Colonic mucosa (tissue), 4 donors: ENCODE results near the gene TATDN2. TPM values are rescaled to one million over a fixed set of nuclear protein-coding genes. Genes with fewer than 3 reads are reported as not detected.

Experiments used
- DNase-seq: peaks from one replicate; pipeline ENCODE4 v3.0.0-alpha.2; 2020
- H3K27ac ChIP-seq: fragments of 200-600 bp; one replicate; pipeline ENCODE4 v1.8.0; 2021
- H3K27me3 ChIP-seq: fragments of 200-600 bp; one replicate; pipeline ENCODE4 v1.8.0; 2021
- H3K36me3 ChIP-seq: fragments of 200-600 bp; one replicate; pipeline ENCODE4 v1.8.0; 2021
- H3K4me1 ChIP-seq: fragments of 200-600 bp; one replicate; pipeline ENCODE4 v1.8.0; 2021; ENCODE audit warnings: mild to moderate bottlenecking
- H3K4me3 ChIP-seq: fragments of 200-600 bp; one replicate; pipeline ENCODE4 v1.8.0; 2021
- H3K9ac ChIP-seq, 2 donors: one replicate each; pipeline ENCODE4 v1.7.0; 2013; ENCODE audit warnings: control low read depth in 2 of 2, low read depth in 2 of 2, low read length in 2 of 2
- H3K9me3 ChIP-seq: fragments of 200-600 bp; one replicate; pipeline ENCODE4 v1.8.0; 2021
- intact Hi-C: fragments of 100-400 bp; cut with DNase I; formaldehyde crosslinking; loops from one replicate; pipeline ENCODE4 v1.14.1; 2022
- total RNA-seq, 2 donors: library from RNA; stranded (reverse); fragmentation: NEBNext Ultra II Directional in 1 of 2; extraction: Animal tissue kit (Norgen Biotek cat#: 25700) in 1 of 2; gene quantifications; one replicate each; pipeline ENCODE4 v1.2.1, GENCODE V29; 2021
- TF ChIP-seq, protein P1 (sequence below): fragments of 200-600 bp; IDR thresholded peaks from one replicate; pipeline ENCODE4 v1.8.0; 2022; ENCODE audit warnings: antibody characterized with exemption, mild to moderate bottlenecking
- donor health status: healthy.
- donor health status: DM: no; HTN: no; CAD: no.
- donor health status: DM: no; HTN: no; CAD: no.

TATDN2 gene
- total RNA-seq, 2 donors from 2014 or later, result 28.9 to 35.3 TPM

DNA sequence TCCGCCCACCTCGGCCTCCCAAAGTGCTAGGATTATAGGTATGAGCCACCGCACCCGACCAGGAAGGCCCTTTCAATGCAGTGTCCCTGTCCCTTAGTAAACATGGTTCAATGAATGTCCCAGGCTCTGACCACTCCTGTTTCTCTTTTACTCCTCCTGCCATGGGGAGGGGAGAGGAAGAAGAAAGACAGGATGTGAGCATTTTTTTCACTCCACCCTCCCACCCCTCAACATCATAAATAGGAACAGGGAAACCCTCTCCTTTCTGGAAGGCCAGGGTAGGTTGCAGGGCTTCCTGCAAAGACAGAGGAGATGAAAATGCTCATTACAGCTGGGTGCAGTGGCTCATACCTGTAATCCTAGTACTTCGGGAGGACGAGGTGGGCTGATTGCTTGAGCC lies 7.5 kb upstream of the TATDN2 start:
- H3K4me1 ChIP-seq, result no peaks in the 10 kb centered on the region
- no peaks in the 10 kb centered on the region for H3K36me3 ChIP-seq
- intact Hi-C loops, result no loop called here
- no peaks in the 10 kb centered on the region for H3K27me3 ChIP-seq
- no peak overlapping the region for H3K27ac ChIP-seq
- no peak for DNase-seq
- TF ChIP-seq, protein P1, sequence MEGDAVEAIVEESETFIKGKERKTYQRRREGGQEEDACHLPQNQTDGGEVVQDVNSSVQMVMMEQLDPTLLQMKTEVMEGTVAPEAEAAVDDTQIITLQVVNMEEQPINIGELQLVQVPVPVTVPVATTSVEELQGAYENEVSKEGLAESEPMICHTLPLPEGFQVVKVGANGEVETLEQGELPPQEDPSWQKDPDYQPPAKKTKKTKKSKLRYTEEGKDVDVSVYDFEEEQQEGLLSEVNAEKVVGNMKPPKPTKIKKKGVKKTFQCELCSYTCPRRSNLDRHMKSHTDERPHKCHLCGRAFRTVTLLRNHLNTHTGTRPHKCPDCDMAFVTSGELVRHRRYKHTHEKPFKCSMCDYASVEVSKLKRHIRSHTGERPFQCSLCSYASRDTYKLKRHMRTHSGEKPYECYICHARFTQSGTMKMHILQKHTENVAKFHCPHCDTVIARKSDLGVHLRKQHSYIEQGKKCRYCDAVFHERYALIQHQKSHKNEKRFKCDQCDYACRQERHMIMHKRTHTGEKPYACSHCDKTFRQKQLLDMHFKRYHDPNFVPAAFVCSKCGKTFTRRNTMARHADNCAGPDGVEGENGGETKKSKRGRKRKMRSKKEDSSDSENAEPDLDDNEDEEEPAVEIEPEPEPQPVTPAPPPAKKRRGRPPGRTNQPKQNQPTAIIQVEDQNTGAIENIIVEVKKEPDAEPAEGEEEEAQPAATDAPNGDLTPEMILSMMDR, result no peak
- H3K4me3 ChIP-seq, result no peak overlapping the region
- no peak overlapping the region for H3K9ac ChIP-seq
- H3K9me3 ChIP-seq, result no peaks in the 10 kb centered on the region

DNA sequence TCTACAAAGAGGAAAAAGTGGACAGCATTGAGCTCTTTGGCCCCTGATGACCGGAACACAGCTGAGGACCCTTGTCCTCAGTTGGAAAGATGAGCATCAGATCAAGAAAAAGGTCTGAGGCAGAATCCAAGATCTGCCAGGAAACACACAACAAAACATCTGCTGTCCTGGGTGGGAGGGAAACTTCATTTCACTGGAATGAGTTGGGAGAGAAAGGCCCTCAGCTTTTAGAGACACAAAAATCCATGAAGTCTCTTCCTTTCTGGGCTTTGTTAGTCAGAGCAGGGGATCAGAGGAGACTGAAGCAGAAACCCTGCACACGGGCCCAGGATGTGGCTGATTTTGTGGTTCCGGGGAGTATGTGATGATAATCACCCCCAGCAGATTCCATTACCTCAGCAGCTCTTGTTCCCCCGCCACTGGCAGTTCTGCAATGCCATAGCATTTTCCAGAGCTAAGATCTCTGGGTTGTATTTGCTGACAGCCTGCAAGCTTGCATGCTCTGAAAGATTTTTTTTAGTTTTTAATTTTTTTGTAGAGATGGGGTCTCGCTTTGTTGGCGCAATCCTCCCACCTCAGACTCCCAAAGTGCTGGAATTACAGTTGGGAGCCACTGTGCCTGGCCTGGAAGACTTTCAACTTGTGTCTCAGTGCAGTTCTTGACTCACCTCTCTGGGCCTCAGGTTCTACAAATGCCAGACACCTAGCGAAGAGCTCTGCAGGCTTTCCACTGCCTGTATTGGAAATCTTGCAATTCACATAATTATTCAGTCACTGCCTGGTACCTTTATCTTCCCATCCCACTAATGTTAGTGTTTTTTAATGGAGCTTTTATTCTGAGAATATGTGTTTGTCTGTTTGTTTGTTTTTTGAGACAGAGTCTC lies 5.8 kb upstream of the TATDN2 start:
- intact Hi-C loops, result no loop called here
- no peak overlapping the region for H3K9ac ChIP-seq
- DNase-seq, result peak; percentile 36
- no peaks in the 10 kb centered on the region for H3K9me3 ChIP-seq
- H3K4me1 ChIP-seq, result no peaks in the 10 kb centered on the region
- peak overlapping the region; percentile 12 for H3K27ac ChIP-seq
- no peaks in the 10 kb centered on the region for H3K36me3 ChIP-seq
- no peak overlapping the region for H3K4me3 ChIP-seq
- TF ChIP-seq, protein P1, result no peak
- H3K27me3 ChIP-seq, result no peaks in the 10 kb centered on the region

DNA sequence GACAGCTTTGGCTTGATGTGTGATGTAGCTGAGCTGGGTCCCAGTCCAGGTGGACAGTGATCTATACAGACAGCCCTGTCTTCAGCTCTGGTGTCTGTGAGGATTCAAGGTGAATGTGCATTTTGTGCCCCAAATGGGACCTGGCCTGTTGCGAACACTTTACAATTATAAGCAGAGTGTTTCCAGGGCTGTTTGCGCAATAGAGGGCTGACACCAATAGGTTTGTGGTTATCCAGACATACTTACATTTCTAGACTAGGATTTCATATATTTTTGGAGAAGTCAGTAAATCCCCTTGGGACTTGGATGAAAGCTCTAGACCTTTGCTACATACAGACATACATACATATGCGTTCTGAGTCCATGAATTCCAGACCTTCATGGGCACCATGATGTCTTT lies 4.2 kb upstream of the TATDN2 start:
- H3K36me3 ChIP-seq, result no peaks in the 10 kb centered on the region
- no peak overlapping the region for H3K27ac ChIP-seq
- TF ChIP-seq, protein P1, result no peak
- no peaks in the 10 kb centered on the region for H3K27me3 ChIP-seq
- H3K9me3 ChIP-seq, result no peaks in the 10 kb centered on the region
- intact Hi-C loops, result no loop called here
- no peak for DNase-seq
- no peak overlapping the region for H3K9ac ChIP-seq
- no peaks in the 10 kb centered on the region for H3K4me1 ChIP-seq
- H3K4me3 ChIP-seq, result no peak overlapping the region

GRCh38 chr3:10245081-10245712 lies 3.1 kb upstream of the TATDN2 start:
- no peaks in the 10 kb centered on the region for H3K36me3 ChIP-seq
- no peaks in the 10 kb centered on the region for H3K27me3 ChIP-seq
- no peak overlapping the region for H3K27ac ChIP-seq
- H3K4me1 ChIP-seq, result no peaks in the 10 kb centered on the region
- TF ChIP-seq, protein P1, result no peak
- H3K9ac ChIP-seq, result no peak overlapping the region
- intact Hi-C loops, result no loop called here
- DNase-seq, result no peak
- no peak overlapping the region for H3K4me3 ChIP-seq
- H3K9me3 ChIP-seq, result no peaks in the 10 kb centered on the region

DNA sequence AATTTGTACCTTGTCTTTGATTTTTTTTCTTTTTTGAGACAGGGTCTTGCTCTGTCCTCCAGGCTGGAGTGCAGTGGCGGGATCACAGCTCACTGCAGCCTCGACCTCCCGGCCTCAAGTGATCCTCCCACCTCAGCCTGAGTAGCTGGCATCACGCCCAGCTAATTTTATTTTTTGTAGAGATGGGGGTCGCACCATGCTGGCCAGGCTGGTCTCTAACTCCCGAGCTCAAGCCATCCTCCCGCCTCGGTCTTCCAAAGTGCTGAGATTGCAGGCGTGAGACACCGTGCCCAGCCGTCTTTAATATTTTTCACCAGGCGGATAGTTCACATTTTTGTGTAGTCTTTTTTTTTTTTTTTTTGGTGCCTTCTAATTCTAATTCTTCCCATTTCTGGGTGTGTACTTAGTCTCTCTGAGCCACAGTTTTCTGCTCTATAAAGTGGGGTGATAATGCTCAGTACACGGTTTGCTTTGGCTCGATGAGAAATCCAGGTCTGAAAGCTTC lies 528 bp upstream of the TATDN2 start:
- DNase-seq, result no peak
- peak overlapping the region; percentile 91 for H3K27ac ChIP-seq
- H3K9me3 ChIP-seq, result no peaks in the 10 kb centered on the region
- H3K27me3 ChIP-seq, result no peaks in the 10 kb centered on the region
- intact Hi-C loops, result no loop called here
- no peaks in the 10 kb centered on the region for H3K36me3 ChIP-seq
- H3K4me3 ChIP-seq, result peak overlapping the region; percentile 87
- H3K9ac ChIP-seq, result no peak overlapping the region
- peaks cover 5% of the 10 kb centered on the region for H3K4me1 ChIP-seq
- TF ChIP-seq, protein P1, result no peak
